ENCODE measurements around the gene LARP4B.
A peak's percentile ranks its signal among the peaks of the same experiment; 100 is the strongest.
"Not testable (repeated sequence)": the region's sequence is repeated elsewhere in the genome, so short reads cannot be mapped to it uniquely, and the experiment has no call there.

LARP4B gene

GRCh38 chr10:955820-956217, 24.3 kb upstream of the LARP4B start:
- no peak for DNase-seq

GRCh38 chr10:955127-955819, 23.8 kb upstream of the LARP4B start:
- DNase-seq, result no peak

- DNase-seq, result no peak
Observed at GRCh38 chr10:954396-954795, 22.9 kb upstream of the LARP4B start.

GRCh38 chr10:953836-954235, 22.3 kb upstream of the LARP4B start:
- no peak for DNase-seq

- no peak for DNase-seq
Observed at GRCh38 chr10:949446-949845, 17.9 kb upstream of the LARP4B start.

GRCh38 chr10:948347-948746, 16.8 kb upstream of the LARP4B start:
- DNase-seq, result no peak

GRCh38 chr10:947881-948280, 16.4 kb upstream of the LARP4B start:
- DNase-seq, result no peak

- DNase-seq, result no peak
Observed at GRCh38 chr10:947051-947450, 15.5 kb upstream of the LARP4B start.

- no peak for DNase-seq
Observed at GRCh38 chr10:945778-946177, 14.3 kb upstream of the LARP4B start.

- DNase-seq, result peak; percentile 17 to 72
Observed at GRCh38 chr10:944034-944831, 12.7 kb upstream of the LARP4B start.

GRCh38 chr10:943334-944033, 12.0 kb upstream of the LARP4B start:
- no peak for DNase-seq

- no peak for DNase-seq
Observed at GRCh38 chr10:938941-939678, 7.6 kb upstream of the LARP4B start.

- no peak for DNase-seq
Observed at GRCh38 chr10:934746-935406, 3.4 kb upstream of the LARP4B start.

- not testable (repeated sequence) for DNase-seq
Observed at GRCh38 chr10:934165-934564, 2.7 kb upstream of the LARP4B start.

- DNase-seq, result no peak
Observed at GRCh38 chr10:932589-932988, 1.1 kb upstream of the LARP4B start.

GRCh38 chr10:930625-931325, 730 bp downstream of the LARP4B start:
- DNase-seq, result peak in 1 of 2 experiments; percentile 15

- DNase-seq, result no peak
Observed at GRCh38 chr10:929960-930624, 1.4 kb downstream of the LARP4B start.

- DNase-seq, result no peak
Observed at GRCh38 chr10:927131-927530, 4.4 kb downstream of the LARP4B start.

- DNase-seq, result no peak
Observed at GRCh38 chr10:926075-926698, 5.3 kb downstream of the LARP4B start.

GRCh38 chr10:924524-924859, 7.0 kb downstream of the LARP4B start:
- no peak for DNase-seq

Data from stimulated activated CD4-positive, alpha-beta T cell treated with anti-CD3 and anti-CD28 coated beads, Interleukin-4, amount 100 ng/mL, for 4 hours (primary cell).